Suppressor macrophage treated with lipopolysaccharide for 1 hour (primary cell): ENCODE data around the gene EXOC4.

Experiments used
- DNase-seq, 3 donors: peaks; one replicate each; pipeline ENCODE4 v3.0.0-alpha.2; 2020 to 2022

EXOC4 gene

GRCh38 chr7:133678137-133678814 is 425.4 kb downstream of the EXOC4 start:
- peak; percentile 12 to 27 (median 27) for DNase-seq

DNA sequence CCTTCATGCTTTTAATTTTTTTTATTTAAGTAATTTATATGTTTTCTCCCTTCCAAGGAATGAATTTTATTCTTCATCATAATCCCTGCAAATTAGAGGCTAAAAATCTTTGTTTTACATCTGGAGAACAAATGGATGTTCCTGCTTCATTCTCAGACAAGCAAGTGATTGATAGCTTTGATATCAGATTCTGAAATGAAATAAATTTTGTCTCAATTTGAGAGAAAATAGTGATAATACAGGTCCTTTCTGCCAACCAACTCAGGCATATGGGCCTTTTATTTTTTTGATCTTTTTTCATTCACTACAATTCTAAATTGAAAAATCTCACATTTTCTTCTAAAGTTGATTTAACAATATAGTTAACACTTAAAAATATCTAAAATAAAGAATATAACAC is 427.1 kb downstream of the EXOC4 start:
- DNase-seq: no peak

GRCh38 chr7:133681529-133681928 is 428.7 kb downstream of the EXOC4 start:
- no peak for DNase-seq

- DNase-seq: no peak
Observed at GRCh38 chr7:133682364-133683181, 429.7 kb downstream of the EXOC4 start.

- no peak for DNase-seq
Observed at GRCh38 chr7:133683182-133683454, 430.2 kb downstream of the EXOC4 start.

GRCh38 chr7:133688483-133689239 is 435.8 kb downstream of the EXOC4 start:
- DNase-seq: peak; percentile 35 to 76 (median 70)

DNA sequence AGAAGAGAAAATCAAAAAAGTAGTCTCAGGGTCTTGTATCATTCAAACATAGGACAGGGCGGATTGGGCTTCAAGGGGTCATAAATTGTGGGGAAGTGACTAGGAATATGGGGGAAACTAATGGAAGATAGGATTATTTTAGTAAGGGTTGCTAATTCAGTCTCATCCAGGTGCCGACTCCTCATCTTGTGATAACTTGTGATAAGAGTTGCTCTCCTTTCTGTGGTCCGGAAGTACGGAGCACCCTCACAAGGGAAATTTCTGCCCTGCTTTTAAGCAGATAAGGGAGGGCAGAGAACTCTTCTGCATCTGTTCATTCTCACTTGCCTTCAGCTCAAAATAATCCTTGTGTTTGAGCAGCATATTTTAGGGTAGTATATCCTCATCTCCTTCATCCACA is 437.9 kb downstream of the EXOC4 start:
- no peak for DNase-seq

GRCh38 chr7:133691727-133692610 is 439.1 kb downstream of the EXOC4 start:
- no peak for DNase-seq

- DNase-seq: no peak
Observed at GRCh38 chr7:133693281-133693680, 440.4 kb downstream of the EXOC4 start.

GRCh38 chr7:133696056-133696455 is 443.2 kb downstream of the EXOC4 start:
- no peak for DNase-seq

- DNase-seq: no peak
Observed at GRCh38 chr7:133697585-133697984, 444.7 kb downstream of the EXOC4 start.

GRCh38 chr7:133698127-133698526 is 445.2 kb downstream of the EXOC4 start:
- DNase-seq: no peak

GRCh38 chr7:133699386-133699785 is 446.5 kb downstream of the EXOC4 start:
- no peak for DNase-seq

DNA sequence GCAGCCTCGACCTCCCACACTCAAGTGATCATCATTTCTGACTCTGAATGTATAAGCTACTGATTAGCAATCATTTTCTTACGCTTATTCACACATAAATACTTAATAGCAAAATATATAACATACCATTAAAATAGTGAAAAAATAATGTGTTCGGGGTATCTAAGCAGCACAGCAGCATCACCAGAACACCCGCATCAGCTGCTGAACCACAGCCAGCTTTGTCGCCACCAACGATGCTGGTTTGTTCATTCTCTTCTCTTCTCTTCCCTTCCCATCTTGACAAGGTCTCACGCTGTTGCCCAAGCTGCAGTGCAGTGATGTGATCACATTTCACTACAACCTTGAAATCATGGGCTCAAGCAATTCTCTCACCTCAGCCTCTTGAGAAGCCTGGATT is 449.2 kb downstream of the EXOC4 start:
- DNase-seq: no peak

- no peak for DNase-seq
Observed at GRCh38 chr7:133702960-133703359, 450.1 kb downstream of the EXOC4 start.

- DNase-seq: no peak
Observed at GRCh38 chr7:133703547-133703946, 450.7 kb downstream of the EXOC4 start.

DNA sequence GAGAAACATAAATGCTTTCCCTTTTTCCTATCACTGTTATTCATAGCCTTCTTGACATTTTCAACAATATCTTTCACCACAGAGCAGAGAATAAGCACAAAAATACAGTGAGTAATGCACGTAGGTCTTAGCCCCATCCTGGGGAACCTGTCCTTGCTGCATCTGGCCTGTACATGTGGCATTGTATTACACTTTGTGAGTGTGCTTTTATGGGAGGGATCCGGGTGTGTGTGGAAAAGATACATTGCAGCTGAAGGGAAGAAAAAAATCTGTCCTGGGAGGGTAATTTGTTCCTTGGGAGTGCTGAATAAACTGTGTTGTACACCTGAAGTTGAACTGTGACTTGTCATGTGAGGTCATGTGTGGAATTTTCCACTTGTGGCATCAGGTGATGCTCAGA is 451.6 kb downstream of the EXOC4 start:
- no peak for DNase-seq

DNA sequence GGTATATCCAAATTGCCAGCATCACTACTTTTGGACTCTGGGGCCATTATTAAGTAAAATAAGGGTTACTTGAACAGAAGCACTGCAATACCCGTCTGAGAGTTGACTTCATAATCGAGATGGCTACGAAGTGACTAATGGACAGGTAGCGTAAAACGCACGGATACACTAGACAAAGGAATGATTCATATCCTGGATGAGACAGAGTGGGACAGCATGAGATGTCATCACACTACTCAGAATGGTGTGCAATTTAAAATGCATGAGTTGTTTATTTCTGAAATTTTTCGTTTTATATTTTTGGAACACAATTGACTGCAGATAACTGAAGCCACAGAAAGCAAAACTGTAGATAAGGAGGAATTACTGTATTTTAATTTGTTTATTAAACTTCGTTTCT is 452.7 kb downstream of the EXOC4 start:
- DNase-seq: peak; percentile 6 to 31 (median 23)

GRCh38 chr7:133706016-133706415 is 453.1 kb downstream of the EXOC4 start:
- no peak for DNase-seq

DNA sequence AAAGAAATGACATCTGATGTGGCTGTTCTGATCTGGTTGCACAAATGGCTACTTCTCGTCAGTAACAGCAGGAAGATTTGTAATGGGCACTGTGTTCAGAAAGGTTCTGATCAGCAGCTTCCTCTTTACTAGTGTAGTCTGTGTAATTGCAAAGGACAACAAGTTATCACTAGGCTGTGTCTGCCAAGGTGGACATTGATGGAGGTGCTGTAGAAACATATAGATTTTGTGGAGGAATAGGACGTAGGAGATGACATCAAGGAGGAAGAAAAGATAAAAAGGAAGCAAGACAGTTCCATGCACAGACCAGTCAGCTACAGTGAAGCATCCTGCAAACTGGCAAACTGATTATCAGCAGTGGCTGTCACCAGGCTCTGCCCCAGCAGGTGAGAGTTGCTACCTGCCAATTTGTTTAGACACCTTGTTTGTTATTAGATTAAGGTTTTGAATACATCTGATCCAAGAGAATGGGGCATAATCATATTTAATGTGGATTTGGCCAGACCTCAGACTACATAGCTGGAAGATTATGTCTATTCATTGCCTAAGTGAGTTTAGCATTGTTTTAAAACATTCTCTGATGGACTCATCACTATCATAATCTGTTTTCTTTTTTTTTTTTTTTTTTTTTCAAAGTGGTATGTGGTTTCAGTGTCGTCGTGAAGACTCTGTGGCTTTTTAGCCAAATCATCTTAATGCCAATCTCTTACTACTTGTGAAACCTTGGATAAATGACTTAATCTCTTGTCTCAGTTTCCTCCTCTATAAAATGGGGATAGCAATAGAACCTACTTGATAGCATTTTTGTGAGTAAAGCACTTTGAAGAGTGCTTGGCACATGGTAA is 456.4 kb downstream of the EXOC4 start:
- DNase-seq: no peak

- no peak for DNase-seq
Observed at GRCh38 chr7:133712544-133712943, 459.7 kb downstream of the EXOC4 start.

DNA sequence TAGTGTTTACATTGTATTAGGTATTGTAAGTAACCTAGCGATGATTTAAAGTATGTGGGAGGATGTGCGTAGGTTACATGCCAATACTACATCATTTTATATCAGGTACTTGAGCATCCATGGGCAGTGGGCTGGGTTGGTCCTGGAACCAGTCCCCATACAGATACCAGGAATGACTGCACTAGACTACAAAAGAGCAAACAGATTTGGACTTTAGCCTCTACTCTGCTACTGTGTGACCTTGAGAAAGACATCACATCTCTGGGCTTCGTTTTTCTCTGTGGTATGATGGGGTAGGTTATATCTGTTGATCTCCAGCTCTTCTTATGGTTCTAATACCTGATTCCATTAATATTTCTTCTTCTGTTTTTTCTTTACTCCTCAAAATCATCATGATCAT is 461.8 kb downstream of the EXOC4 start:
- no peak for DNase-seq
